H9 (cell line): ENCODE data around the gene NEUROG3. TPM values are rescaled to one million over a fixed set of nuclear protein-coding genes. Genes with fewer than 3 reads are reported as not detected.

Experiments
- DNase-seq: peaks from one replicate; pipeline ENCODE4 v3.0.0-alpha.2; 2017
- H2AFZ ChIP-seq: one replicate; pipeline ENCODE4 v1.6.1; 2013; ENCODE audit warnings: mild to moderate bottlenecking, low read length, control low read depth, moderate library complexity
- H2AK5ac ChIP-seq: 2 replicates; pipeline ENCODE4 v1.6.1; 2013; ENCODE audit warnings: low read length, control low read depth, mixed read lengths; ENCODE audit not compliant: insufficient read length
- H2BK120ac ChIP-seq: one replicate; pipeline ENCODE4 v1.6.1; 2013; ENCODE audit warnings: low read depth, mild to moderate bottlenecking, low read length, control low read depth, inconsistent platforms; ENCODE audit not compliant: poor library complexity, severe bottlenecking
- H2BK12ac ChIP-seq: 2 replicates; pipeline ENCODE4 v1.6.1; 2013; ENCODE audit warnings: low read length, control low read depth, mixed read lengths, low read depth; ENCODE audit not compliant: insufficient read length
- H2BK15ac ChIP-seq: 2 replicates; pipeline ENCODE4 v1.6.1; 2013; ENCODE audit warnings: low read depth, low read length, control low read depth
- H2BK20ac ChIP-seq: one replicate; pipeline ENCODE4 v1.6.1; 2013; ENCODE audit warnings: low read depth, mild to moderate bottlenecking, low read length, control low read depth, inconsistent platforms; ENCODE audit not compliant: poor library complexity, severe bottlenecking
- H2BK5ac ChIP-seq: 2 replicates; pipeline ENCODE4 v1.6.1; 2013; ENCODE audit warnings: low read length, control low read depth, mixed read lengths; ENCODE audit not compliant: insufficient read length
- H3K14ac ChIP-seq: 2 replicates; pipeline ENCODE4 v1.6.1; 2013; ENCODE audit warnings: low read length, control low read depth; ENCODE audit not compliant: insufficient read depth
- H3K18ac ChIP-seq: 2 replicates; pipeline ENCODE4 v1.6.1; 2013; ENCODE audit warnings: low read depth, mild to moderate bottlenecking, mixed read lengths, low read length, control low read depth; ENCODE audit not compliant: insufficient read length
- H3K23ac ChIP-seq: 2 replicates; pipeline ENCODE4 v1.6.1; 2013; ENCODE audit warnings: low read length, control low read depth, mixed read lengths, low read depth; ENCODE audit not compliant: insufficient read length
- H3K23me2 ChIP-seq: 2 replicates; pipeline ENCODE4 v1.6.1; 2013; ENCODE audit warnings: low read depth, mild to moderate bottlenecking, mixed read lengths, low read length, control low read depth; ENCODE audit not compliant: insufficient read length, poor library complexity, severe bottlenecking
- H3K27ac ChIP-seq: 2 replicates; pipeline ENCODE4 v1.5.1; 2013; ENCODE audit warnings: low read length, control low read depth, mixed read lengths, low read depth; ENCODE audit not compliant: insufficient read length
- H3K27me3 ChIP-seq: 2 replicates; pipeline ENCODE4 v1.6.1; 2013; ENCODE audit warnings: low read length, control low read depth, inconsistent platforms; ENCODE audit not compliant: insufficient read depth
- H3K4ac ChIP-seq: 2 replicates; pipeline ENCODE4 v1.6.1; 2013; ENCODE audit warnings: low read depth, mild to moderate bottlenecking, control low read depth, inconsistent platforms, low read length, moderate library complexity
- H3K4me1 ChIP-seq: 2 replicates; pipeline ENCODE4 v1.6.1; 2013; ENCODE audit warnings: low read length, control low read depth, inconsistent platforms; ENCODE audit not compliant: insufficient read depth
- H3K4me2 ChIP-seq: 2 replicates; pipeline ENCODE4 v1.6.1; 2013; ENCODE audit warnings: low read length, control low read depth, mixed read lengths; ENCODE audit not compliant: insufficient read length, insufficient read depth
- H3K56ac ChIP-seq: 2 replicates; pipeline ENCODE4 v1.6.1; 2013; ENCODE audit warnings: low read depth, mild to moderate bottlenecking, mixed read lengths, low read length, control low read depth; ENCODE audit not compliant: insufficient read length
- H3K79me1 ChIP-seq: 2 replicates; pipeline ENCODE4 v1.6.1; 2013; ENCODE audit warnings: low read depth, mild to moderate bottlenecking, moderate library complexity, low read length, control low read depth, inconsistent platforms; ENCODE audit not compliant: insufficient read depth, poor library complexity, severe bottlenecking
- H3K79me2 ChIP-seq: 2 replicates; pipeline ENCODE4 v1.6.1; 2013; ENCODE audit warnings: low read length, control low read depth, inconsistent platforms; ENCODE audit not compliant: insufficient read depth
- H3K9ac ChIP-seq: 2 replicates; pipeline ENCODE4 v1.6.1; 2013; ENCODE audit warnings: low read length, control low read depth, mixed read lengths; ENCODE audit not compliant: insufficient read length; ENCODE audit errors: extremely low read depth
- H3K9me3 ChIP-seq: one replicate; pipeline ENCODE4 v1.6.1; 2013; ENCODE audit warnings: low read depth, low read length, inconsistent platforms; ENCODE audit not compliant: control insufficient read depth
- H3T11ph ChIP-seq: one replicate; pipeline ENCODE4 v1.6.1; 2013; ENCODE audit warnings: mild to moderate bottlenecking, low read length, control low read depth, inconsistent platforms
- H4K20me1 ChIP-seq: one replicate; pipeline ENCODE4 v1.6.1; 2013; ENCODE audit not compliant: control insufficient read depth, insufficient read length, insufficient read depth
- H4K5ac ChIP-seq: 2 replicates; pipeline ENCODE4 v1.6.1; 2013; ENCODE audit warnings: low read depth, mild to moderate bottlenecking, mixed read lengths, low read length, control low read depth; ENCODE audit not compliant: insufficient read length
- H4K8ac ChIP-seq: replicated peaks from 2 replicates; pipeline ENCODE4 v1.6.1; 2013; ENCODE audit warnings: low read length, control low read depth, mixed read lengths, low read depth; ENCODE audit not compliant: insufficient read length
- H4K91ac ChIP-seq: 2 replicates; pipeline ENCODE4 v1.6.1; 2013; ENCODE audit warnings: low read depth, mild to moderate bottlenecking, moderate library complexity, mixed read lengths, low read length, control low read depth; ENCODE audit not compliant: insufficient read length
- H3K27ac Mint-ChIP-seq, 3 experiments: 2 replicates in 2 of 3; 3 replicates in 1 of 3; pipeline ENCODE4 v1.8.0; 2020 to 2021; ENCODE audit warnings: mixed read lengths in 3 of 3, mild to moderate bottlenecking in 1 of 3, moderate library complexity in 1 of 3
- H3K27me3 Mint-ChIP-seq: 2 replicates; pipeline ENCODE4 v1.8.0; 2021; ENCODE audit warnings: low read depth, mild to moderate bottlenecking, moderate library complexity, mixed read lengths
- H3K36me3 Mint-ChIP-seq, 3 experiments: 2 replicates in 2 of 3; 3 replicates in 1 of 3; pipeline ENCODE4 v1.8.0; 2020 to 2021; ENCODE audit warnings: low read depth in 3 of 3, mixed read lengths in 3 of 3; ENCODE audit not compliant: insufficient read depth in 1 of 3
- H3K4me1 Mint-ChIP-seq, 2 experiments: 2 replicates each; pipeline ENCODE4 v1.8.0; 2020; ENCODE audit warnings: mixed read lengths in 2 of 2
- H3K4me3 Mint-ChIP-seq, 2 experiments: 2 replicates in 1 of 2; 3 replicates in 1 of 2; pipeline ENCODE4 v1.8.0; 2020 to 2021; ENCODE audit warnings: mild to moderate bottlenecking in 2 of 2, mixed read lengths in 2 of 2, moderate library complexity in 1 of 2
- H3K9me3 Mint-ChIP-seq, 2 experiments: 2 replicates in 1 of 2; 3 replicates in 1 of 2; pipeline ENCODE4 v1.8.0; 2020; ENCODE audit warnings: mild to moderate bottlenecking in 2 of 2, mixed read lengths in 2 of 2, moderate library complexity in 1 of 2
- CTCF ChIP-seq: fragments of 200-600 bp; sonication (generic); conservative IDR thresholded peaks from 3 replicates; pipeline ENCODE4 v1.8.0; 2021; ENCODE audit warnings: antibody characterized with exemption, mild to moderate bottlenecking
- WGBS: extraction: QIAGEN DNeasy Blood & Tissue Kit; methylation state at CpG from one replicate; pipeline ENCODE4 v1.1.7; 2013; ENCODE audit warnings: missing lambda C conversion rate, low lambda C conversion rate, mixed read lengths; ENCODE audit not compliant: insufficient read length; ENCODE audit errors: extremely low coverage; 5-methylcytosine and 5-hydroxymethylcytosine counted together
- total RNA-seq: library from RNA; stranded (reverse); gene quantifications from 2 replicates; pipeline ENCODE4 v1.2.1, GENCODE V29; 2021

NEUROG3 gene
- total RNA-seq, 1 experiment from 2014 or later, result not detected

- no peak overlapping the region for H3K4me3 Mint-ChIP-seq
- Histone ChIP-seq H2BK15ac (no peak overlapping the region), H3K79me2 (no peaks in the 10 kb centered on the region), H2AFZ (no peak overlapping the region), H2BK12ac (no peak overlapping the region), H3T11ph (no peak overlapping the region), H2BK20ac (no peak overlapping the region), H3K56ac (no peak overlapping the region), H2BK5ac (no peak overlapping the region), H4K5ac (no peak overlapping the region), H3K18ac (no peak overlapping the region), H4K20me1 (no peaks in the 10 kb centered on the region), H3K23me2 (no peaks in the 10 kb centered on the region), H4K91ac (no peak overlapping the region), H2BK120ac (no peak overlapping the region), H3K27ac (no peak overlapping the region), H3K23ac (no peak overlapping the region), H2AK5ac (no peak overlapping the region), H4K8ac (no peak overlapping the region), H3K79me1 (no peaks in the 10 kb centered on the region), H3K4me2 (no peak overlapping the region), H3K9me3 (no peaks in the 10 kb centered on the region), H3K4me1 (no peaks in the 10 kb centered on the region), H3K27me3 (no peaks in the 10 kb centered on the region), H3K9ac (no peak overlapping the region), H3K4ac (no peak overlapping the region), H3K14ac (no peak overlapping the region)
- no peak for DNase-seq
- no peaks in the 10 kb centered on the region for H3K4me1 Mint-ChIP-seq
- TF ChIP-seq CTCF, result no peak
- peaks cover 16 to 26% of the 10 kb centered on the region in 2 experiments for H3K9me3 Mint-ChIP-seq
- H3K36me3 Mint-ChIP-seq, result peaks cover 4 to 10% (median 8%) of the 10 kb centered on the region in 3 experiments; a peak in 5 of 7 replicates
- no CpG with 5 or more reads among the region's 1 CpG for WGBS
- H3K27me3 Mint-ChIP-seq, result peaks cover 28% of the 10 kb centered on the region
- H3K27ac Mint-ChIP-seq, result no peak overlapping the region
Observed at GRCh38 chr10:69614130-69614529, 40.9 kb upstream of the NEUROG3 start.
